ENCODE results near the gene GXYLT1. TPM values are rescaled to one million over a fixed set of nuclear protein-coding genes. Genes with fewer than 3 reads are reported as not detected.

GXYLT1 gene
- total and polyA plus RNA-seq, 2 donors (not counting 3 experiments of a cell fraction or from before 2014, with no cell fraction given) = 6.8 to 23.0 TPM

DNA sequence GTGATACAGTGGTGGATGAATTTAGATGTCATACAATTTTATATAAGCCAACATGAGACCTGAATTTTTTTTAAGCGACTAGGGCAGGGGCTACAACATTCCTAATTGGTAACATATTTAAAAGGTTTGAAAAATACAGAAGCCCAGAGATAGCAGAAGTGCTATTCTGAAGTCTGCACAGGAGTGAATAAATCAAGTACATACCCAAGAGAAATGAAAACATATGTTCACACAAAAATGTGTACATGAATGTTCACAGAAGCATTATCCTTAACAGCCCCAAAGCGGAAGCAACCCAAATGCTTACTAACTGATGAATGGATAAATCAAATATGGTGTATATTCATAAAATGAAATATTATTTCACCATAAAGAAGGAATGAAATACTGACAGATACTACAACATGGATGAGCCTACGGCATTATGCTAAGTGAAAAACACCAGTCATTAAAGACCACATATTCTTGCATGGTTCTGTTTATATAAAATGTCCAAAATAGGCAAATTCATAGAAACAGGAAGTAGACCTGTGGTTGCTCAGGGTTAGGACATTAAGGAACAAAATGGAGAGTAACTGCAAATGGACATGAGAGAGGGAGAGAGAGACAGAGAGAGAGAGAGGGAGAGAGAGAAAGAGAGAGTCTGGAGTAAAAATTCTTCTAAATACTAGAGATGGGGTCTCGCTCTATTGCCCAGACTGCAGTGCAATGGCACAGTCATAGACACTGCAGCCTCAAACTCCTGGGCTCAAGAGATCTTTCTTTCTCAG is 28.0 kb upstream of the GXYLT1 start:
- Histone ChIP-seq H3K27me3 (ENCODE audit: control insufficient read depth in 2 of 2, insufficient read depth in 2 of 2, low read length in 2 of 2) (no peaks in the 10 kb centered on the region), H3K4me3 (replicated peaks in 1 of 3; ENCODE audit: insufficient read depth in 1 of 3, low read depth in 1 of 3, low read length in 3 of 3) (no peak overlapping the region), H3K9me1 (replicated peaks; ENCODE audit: control insufficient read depth, extremely low read depth, insufficient read depth, low read length) (no peaks in the 10 kb centered on the region), H3K9me3 (replicated peaks; ENCODE audit: control insufficient read depth, insufficient read depth, low read length) (no peaks in the 10 kb centered on the region), H4K20me1 (replicated peaks; ENCODE audit: control insufficient read depth, extremely low read depth, insufficient read depth, low read length) (no peaks in the 10 kb centered on the region), H3K9ac (replicated peaks; ENCODE audit: extremely low read depth, insufficient read depth, low read length) (no peak overlapping the region), H2AFZ (ENCODE audit: low read depth, low read length) (no peak overlapping the region), H3K27ac (ENCODE audit: insufficient read depth, low read depth, low read length) (no peak overlapping the region), H3K79me2 (ENCODE audit: control insufficient read depth, insufficient read depth, low read length) (no peaks in the 10 kb centered on the region), H3K4me1 (ENCODE audit: control insufficient read depth, extremely low read depth, insufficient read depth, low read length) (no peaks in the 10 kb centered on the region), H3K36me3 (ENCODE audit: control insufficient read depth in 2 of 2, extremely low read depth in 1 of 2, insufficient read depth in 2 of 2, low read length in 2 of 2) (no peaks in the 10 kb centered on the region), H3K4me2 (ENCODE audit: insufficient read depth, low read length) (no peak overlapping the region)
- intact Hi-C loops (cut with micrococcal nuclease) (no loop called here), dilution Hi-C loops (cut with MboI; ENCODE audit: extremely low pct_ligation_motif_present, low sequenced_read_pairs) (no loop called here)
- no peak for TF ChIP-seq GATA2 (IDR thresholded peaks at IDR 0.05; ENCODE audit: insufficient read depth, insufficient read length, low read depth, low read length)
- TF ChIP-seq, protein P1, sequence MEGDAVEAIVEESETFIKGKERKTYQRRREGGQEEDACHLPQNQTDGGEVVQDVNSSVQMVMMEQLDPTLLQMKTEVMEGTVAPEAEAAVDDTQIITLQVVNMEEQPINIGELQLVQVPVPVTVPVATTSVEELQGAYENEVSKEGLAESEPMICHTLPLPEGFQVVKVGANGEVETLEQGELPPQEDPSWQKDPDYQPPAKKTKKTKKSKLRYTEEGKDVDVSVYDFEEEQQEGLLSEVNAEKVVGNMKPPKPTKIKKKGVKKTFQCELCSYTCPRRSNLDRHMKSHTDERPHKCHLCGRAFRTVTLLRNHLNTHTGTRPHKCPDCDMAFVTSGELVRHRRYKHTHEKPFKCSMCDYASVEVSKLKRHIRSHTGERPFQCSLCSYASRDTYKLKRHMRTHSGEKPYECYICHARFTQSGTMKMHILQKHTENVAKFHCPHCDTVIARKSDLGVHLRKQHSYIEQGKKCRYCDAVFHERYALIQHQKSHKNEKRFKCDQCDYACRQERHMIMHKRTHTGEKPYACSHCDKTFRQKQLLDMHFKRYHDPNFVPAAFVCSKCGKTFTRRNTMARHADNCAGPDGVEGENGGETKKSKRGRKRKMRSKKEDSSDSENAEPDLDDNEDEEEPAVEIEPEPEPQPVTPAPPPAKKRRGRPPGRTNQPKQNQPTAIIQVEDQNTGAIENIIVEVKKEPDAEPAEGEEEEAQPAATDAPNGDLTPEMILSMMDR (IDR thresholded peaks at IDR 0.05; ENCODE audit: extremely low read depth in 1 of 2, insufficient read depth in 1 of 2, low read depth in 1 of 2, low read length in 2 of 2) = no peak
- TF ChIP-seq, protein P2, sequence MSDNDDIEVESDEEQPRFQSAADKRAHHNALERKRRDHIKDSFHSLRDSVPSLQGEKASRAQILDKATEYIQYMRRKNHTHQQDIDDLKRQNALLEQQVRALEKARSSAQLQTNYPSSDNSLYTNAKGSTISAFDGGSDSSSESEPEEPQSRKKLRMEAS (IDR thresholded peaks at IDR 0.05; ENCODE audit: insufficient read depth, insufficient read length) = no peak
- TF ChIP-seq POLR2A (IDR thresholded peaks at IDR 0.05; ENCODE audit: low read depth, low read length) = no peak
- TF ChIP-seq POLR2AphosphoS5 (IDR thresholded peaks at IDR 0.05; ENCODE audit: insufficient read depth, low read depth, low read length) = no peak
- no peak for TF ChIP-seq EZH2 (IDR thresholded peaks at IDR 0.05; ENCODE audit: borderline replicate concordance, low read depth, low read length, severe bottlenecking)
- TF ChIP-seq MYC (IDR thresholded peaks at IDR 0.05; ENCODE audit: low read depth, low read length) = no peak
- TF ChIP-seq FOS (IDR thresholded peaks at IDR 0.05; ENCODE audit: borderline replicate concordance, insufficient read depth, low read length) = no peak
- no peak for TF ChIP-seq JUN (IDR thresholded peaks at IDR 0.05; ENCODE audit: borderline replicate concordance, insufficient read depth, insufficient read length, low read depth)
- POLR2A ChIA-PET = no interaction called here
- BruUV-seq (replicated peaks) = no TSS peak
- FAIRE-seq = no peak
- CTCF ChIA-PET = interaction anchor here (1.2 kb wide), 1 partner anchor 12 kb away, joined by 3 read pairs; no protein-coding TSS in a partner anchor
- DNase-seq (ENCODE audit: low read depth, low spot score) = no peak
